Measurements from ENCODE around the gene DTYMK.

Gene DTYMK

GRCh38 chr2:241686650-241687425, at the start of gene DTYMK:
TSS of gene DTYMK (minus strand) at chr2:241686815. CDS start at chr2:241686783, 32 bp downstream.
- DNase-seq: peak; percentile 93 to 95

- no peak for DNase-seq
Observed at GRCh38 chr2:241736111-241736510, 49.5 kb upstream of the DTYMK start.

GRCh38 chr2:241734467-241735208, 48.0 kb upstream of the DTYMK start, which contains the start of gene D2HGDH:
TSS of gene D2HGDH (plus strand) at chr2:241734630. CDS start at chr2:241735225, 595 bp downstream.
- peak; percentile 34 to 80 for DNase-seq

GRCh38 chr2:241734208-241734466, 47.5 kb upstream of the DTYMK start:
- no peak for DNase-seq

GRCh38 chr2:241733391-241734207, 47.0 kb upstream of the DTYMK start:
- no peak for DNase-seq

GRCh38 chr2:241732513-241733186, 46.0 kb upstream of the DTYMK start:
- peak in 1 of 2 experiments; percentile 27 for DNase-seq

GRCh38 chr2:241730671-241731293, 44.2 kb upstream of the DTYMK start:
- no peak for DNase-seq

GRCh38 chr2:241729868-241730267, 43.3 kb upstream of the DTYMK start:
- DNase-seq: no peak

- no peak for DNase-seq
Observed at GRCh38 chr2:241728627-241729026, 42.0 kb upstream of the DTYMK start.

GRCh38 chr2:241728000-241728399, 41.4 kb upstream of the DTYMK start:
- DNase-seq: no peak

- no peak for DNase-seq
Observed at GRCh38 chr2:241726459-241726858, 39.8 kb upstream of the DTYMK start.

GRCh38 chr2:241724975-241725870, 38.6 kb upstream of the DTYMK start:
- DNase-seq: no peak

GRCh38 chr2:241724259-241724974, 37.8 kb upstream of the DTYMK start:
- DNase-seq: no peak

GRCh38 chr2:241722896-241723454, 36.4 kb upstream of the DTYMK start:
- no peak for DNase-seq

- DNase-seq: no peak
Observed at GRCh38 chr2:241721852-241722251, 35.2 kb upstream of the DTYMK start.

- no peak for DNase-seq
Observed at GRCh38 chr2:241720560-241720959, 33.9 kb upstream of the DTYMK start.

GRCh38 chr2:241720099-241720498, 33.5 kb upstream of the DTYMK start:
- no peak for DNase-seq

GRCh38 chr2:241719093-241719492, 32.5 kb upstream of the DTYMK start:
- no peak for DNase-seq

GRCh38 chr2:241708879-241709278, 22.3 kb upstream of the DTYMK start:
- no peak for DNase-seq

GRCh38 chr2:241706537-241706936, 19.9 kb upstream of the DTYMK start:
- no peak for DNase-seq

All from SW 1271 (cell line).